Fibroblast of the aortic adventitia (primary cell): ENCODE data around the gene VEZF1. TPM values are rescaled to one million over a fixed set of nuclear protein-coding genes. Genes with fewer than 3 reads are reported as not detected.

Experiments used
- DNase-seq: peaks from one replicate; pipeline ENCODE4 v3.0.0-alpha.2; 2010; ENCODE audit warnings: low read depth
- H3K4me3 ChIP-seq: 2 replicates; pipeline ENCODE4 v1.5.1; 2011; ENCODE audit warnings: low read depth, mild to moderate bottlenecking, control low read depth, low read length, moderate library complexity
- CTCF ChIP-seq: IDR thresholded peaks from 2 replicates; pipeline ENCODE4 v1.5.1; 2011; ENCODE audit warnings: mild to moderate bottlenecking, low read length, control low read depth, inconsistent platforms; ENCODE audit not compliant: insufficient read depth
- total RNA-seq: library from RNA; depleted of rRNA; stranded (reverse); fragments of >200 nt; gene quantifications from 2 replicates; pipeline ENCODE4 v1.2.3, GENCODE V29; 2012; ENCODE audit warnings: low replicate concordance

Gene VEZF1
- total RNA-seq, 1 donor = 76.2 TPM

DNA sequence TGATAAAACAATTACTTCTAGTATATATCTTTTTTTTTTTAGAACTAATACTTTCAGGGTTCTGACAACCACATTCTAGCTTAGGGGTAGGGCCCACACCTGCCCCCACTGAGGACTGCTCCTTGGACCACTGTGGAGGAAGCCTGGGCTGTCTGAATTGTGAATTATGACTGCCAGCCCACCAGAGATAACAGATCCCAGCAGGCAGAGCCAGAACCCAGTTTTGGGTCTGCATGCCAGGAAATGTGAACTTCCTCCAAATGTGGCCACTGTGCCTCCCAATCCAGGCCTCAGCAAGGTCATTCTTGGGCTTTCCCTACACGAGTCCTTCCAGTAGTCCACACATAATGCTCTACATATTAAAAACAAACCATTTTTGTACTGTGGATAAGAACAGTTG, 15.9 kb downstream of the VEZF1 start:
- DNase-seq = no peak
- TF ChIP-seq CTCF = no peak
- H3K4me3 ChIP-seq = no peak overlapping the region

- no peak overlapping the region for H3K4me3 ChIP-seq
- TF ChIP-seq CTCF = no peak
- DNase-seq = no peak
Observed at GRCh38 chr17:57971572-57971971, 16.5 kb downstream of the VEZF1 start.

- peak; percentile 40 for DNase-seq
- TF ChIP-seq CTCF = no peak
- no peak overlapping the region for H3K4me3 ChIP-seq
Observed at GRCh38 chr17:57970710-57971109, 17.3 kb downstream of the VEZF1 start.

DNA sequence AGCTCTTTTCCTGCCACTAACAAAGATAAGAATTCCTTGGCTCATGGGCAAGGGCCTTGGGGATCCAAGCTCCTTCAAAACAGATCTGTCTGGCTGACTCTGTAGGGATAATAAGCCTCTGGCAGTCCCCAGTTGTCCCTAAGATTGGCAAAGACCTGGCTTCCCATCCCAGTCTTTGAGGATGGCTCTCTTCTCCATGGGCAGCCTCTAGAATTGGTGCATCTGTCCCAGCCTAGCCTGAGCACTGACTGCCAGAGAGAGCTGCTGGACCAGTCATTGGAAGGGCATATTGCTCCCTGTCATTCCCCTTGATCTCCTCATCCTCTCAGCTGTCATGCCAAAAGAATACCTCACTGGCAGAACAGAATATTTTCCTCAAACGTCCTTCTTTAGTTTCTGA, 19.6 kb downstream of the VEZF1 start:
- no peak for DNase-seq
- no peak for TF ChIP-seq CTCF
- no peak overlapping the region for H3K4me3 ChIP-seq

GRCh38 chr17:57966875-57967274, 21.2 kb downstream of the VEZF1 start:
- DNase-seq = no peak
- TF ChIP-seq CTCF = no peak
- H3K4me3 ChIP-seq = no peak overlapping the region

GRCh38 chr17:57966246-57966645, 21.8 kb downstream of the VEZF1 start:
- no peak for DNase-seq

More at GRCh38 chr17:57966246-57966645, 21.8 kb downstream of the VEZF1 start:
- H3K4me3 ChIP-seq = no peak overlapping the region
- no peak for TF ChIP-seq CTCF
